ENCODE measurements around the gene CPTP.
A peak's percentile ranks its signal among the peaks of the same experiment; 100 is the strongest.

Gene CPTP

GRCh38 chr1:1336931-1337792 is 12.6 kb downstream of the CPTP start:
- DNase-seq = no peak

GRCh38 chr1:1337793-1338147 is 13.2 kb downstream of the CPTP start:
- peak; percentile 36 for DNase-seq

GRCh38 chr1:1338278-1338677 is 13.7 kb downstream of the CPTP start:
- DNase-seq = no peak

- DNase-seq = no peak
These were observed 15.6 kb downstream of the CPTP start for GRCh38 chr1:1340185-1340584.

- DNase-seq = no peak
These were observed 16.4 kb downstream of the CPTP start for GRCh38 chr1:1340791-1341548.

- no peak for DNase-seq
These were observed 17.0 kb downstream of the CPTP start for GRCh38 chr1:1341549-1342021.

- no peak for DNase-seq
These were observed 17.5 kb downstream of the CPTP start for GRCh38 chr1:1342061-1342562.

DNA sequence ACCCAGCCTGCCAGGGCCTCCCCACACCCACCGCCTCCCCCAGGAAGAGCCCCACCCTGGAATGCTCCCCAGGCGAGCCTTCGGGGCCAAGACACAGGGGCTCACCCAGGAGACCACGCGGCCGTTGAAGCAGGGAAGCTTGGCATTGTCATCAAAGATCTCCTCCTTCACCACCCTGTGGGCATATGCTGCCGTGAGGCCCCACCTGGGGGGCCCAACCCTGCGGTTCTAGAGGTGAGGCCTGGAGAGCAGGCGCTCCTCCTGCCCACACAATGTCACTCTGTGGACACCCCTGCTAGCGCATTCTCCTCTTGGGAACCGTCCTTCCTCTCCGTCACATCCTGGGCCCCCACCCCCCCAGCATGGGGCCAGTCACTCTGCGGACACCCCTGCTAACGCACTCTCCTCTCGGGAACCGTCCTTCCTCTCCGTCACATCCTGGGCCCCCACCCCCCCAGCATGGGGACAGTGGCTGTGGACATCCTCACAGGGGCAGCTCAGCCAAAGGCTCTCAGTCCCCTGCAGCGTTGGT is 18.0 kb downstream of the CPTP start:
- no peak for DNase-seq

- DNase-seq = no peak
These were observed 19.3 kb downstream of the CPTP start for GRCh38 chr1:1343811-1344421.

GRCh38 chr1:1344655-1345361 is 20.2 kb downstream of the CPTP start:
- peak; percentile 79 for DNase-seq

GRCh38 chr1:1345384-1345783 is 20.8 kb downstream of the CPTP start:
- DNase-seq = no peak

GRCh38 chr1:1345860-1346500 is 21.4 kb downstream of the CPTP start:
- no peak for DNase-seq

DNA sequence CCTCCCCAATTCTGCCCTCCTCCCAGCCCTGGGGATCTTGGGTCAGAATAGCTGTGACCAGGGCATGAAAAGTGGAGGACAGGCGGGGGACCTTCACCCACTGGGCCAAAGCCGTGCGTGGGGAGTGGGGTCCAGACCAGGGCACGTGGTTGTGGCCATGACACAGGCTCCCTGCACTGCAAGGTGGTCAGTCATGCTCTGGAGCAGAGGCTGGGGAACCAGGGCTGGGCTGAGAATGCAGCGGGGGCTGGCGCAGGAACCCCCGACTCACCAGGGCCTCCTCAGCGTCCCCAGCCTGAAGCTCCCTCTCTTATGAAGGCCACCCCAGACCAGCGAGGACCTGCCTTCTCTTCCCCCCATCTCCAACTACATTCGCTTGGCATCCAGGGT is 21.9 kb downstream of the CPTP start:
- DNase-seq = no peak

DNA sequence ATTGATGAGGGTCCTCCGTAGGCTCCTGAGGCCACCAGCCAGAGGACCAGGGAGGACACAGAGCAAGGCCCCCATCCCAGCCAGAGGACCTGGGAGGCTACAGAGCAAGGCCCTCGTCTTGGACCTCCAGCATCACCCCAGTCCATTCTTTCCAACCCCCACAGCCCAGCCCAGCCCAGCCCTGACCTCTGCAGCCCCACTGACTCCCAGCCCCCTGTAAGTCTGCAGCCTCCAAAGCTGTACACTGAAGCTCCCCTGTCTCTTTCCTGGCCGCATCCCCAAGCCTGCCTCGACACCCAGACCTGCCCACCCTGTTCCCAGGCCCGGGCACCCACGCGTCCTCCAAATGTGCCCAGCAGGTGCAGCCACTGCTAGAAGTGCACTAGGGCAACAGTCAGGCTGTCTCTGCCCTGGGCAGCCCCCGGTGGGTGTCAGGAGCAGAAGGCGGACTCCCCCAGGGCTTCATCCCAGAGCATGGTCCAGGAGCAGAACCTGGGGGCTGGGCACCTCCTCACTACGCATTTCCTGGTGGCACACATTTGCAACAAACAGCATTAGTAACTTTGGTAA is 22.5 kb downstream of the CPTP start:
- no peak for DNase-seq

DNA sequence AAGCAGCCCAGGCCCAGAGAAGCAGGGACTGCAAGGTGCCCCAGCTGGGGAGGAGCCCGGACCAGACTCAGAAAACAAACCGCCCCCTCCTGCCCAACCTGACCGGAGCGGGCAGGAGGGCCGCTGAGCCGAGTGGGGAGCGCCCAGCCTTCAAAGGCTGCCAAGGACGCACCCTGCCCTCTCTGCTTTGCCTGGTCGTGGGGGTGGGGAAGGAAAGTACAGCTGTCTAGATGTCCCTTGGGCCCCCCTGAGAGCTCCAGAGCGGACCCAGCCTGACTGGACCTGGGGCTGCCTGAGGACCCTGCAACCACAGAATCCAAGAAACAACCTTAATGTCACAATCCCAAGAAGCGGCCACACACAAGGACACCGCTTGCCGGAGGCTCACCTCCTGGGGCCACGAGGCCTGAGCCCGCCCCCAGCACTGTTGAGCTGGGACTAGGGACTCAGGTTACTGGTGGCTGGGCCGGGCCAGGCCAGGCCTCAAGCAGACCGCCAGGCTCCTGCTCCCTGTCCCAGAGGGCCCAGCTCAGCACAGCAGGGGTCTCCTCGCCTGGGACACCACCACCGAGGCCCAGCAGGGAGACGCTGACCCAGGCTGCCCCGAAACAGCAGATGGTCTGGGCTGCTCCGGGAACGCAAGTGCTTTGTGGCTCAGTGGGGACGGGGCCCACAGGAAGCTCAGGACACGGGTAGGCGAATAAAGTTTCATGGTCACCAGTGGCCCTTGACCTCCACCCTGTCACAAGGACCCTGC is 23.2 kb downstream of the CPTP start:
- DNase-seq = no peak

DNA sequence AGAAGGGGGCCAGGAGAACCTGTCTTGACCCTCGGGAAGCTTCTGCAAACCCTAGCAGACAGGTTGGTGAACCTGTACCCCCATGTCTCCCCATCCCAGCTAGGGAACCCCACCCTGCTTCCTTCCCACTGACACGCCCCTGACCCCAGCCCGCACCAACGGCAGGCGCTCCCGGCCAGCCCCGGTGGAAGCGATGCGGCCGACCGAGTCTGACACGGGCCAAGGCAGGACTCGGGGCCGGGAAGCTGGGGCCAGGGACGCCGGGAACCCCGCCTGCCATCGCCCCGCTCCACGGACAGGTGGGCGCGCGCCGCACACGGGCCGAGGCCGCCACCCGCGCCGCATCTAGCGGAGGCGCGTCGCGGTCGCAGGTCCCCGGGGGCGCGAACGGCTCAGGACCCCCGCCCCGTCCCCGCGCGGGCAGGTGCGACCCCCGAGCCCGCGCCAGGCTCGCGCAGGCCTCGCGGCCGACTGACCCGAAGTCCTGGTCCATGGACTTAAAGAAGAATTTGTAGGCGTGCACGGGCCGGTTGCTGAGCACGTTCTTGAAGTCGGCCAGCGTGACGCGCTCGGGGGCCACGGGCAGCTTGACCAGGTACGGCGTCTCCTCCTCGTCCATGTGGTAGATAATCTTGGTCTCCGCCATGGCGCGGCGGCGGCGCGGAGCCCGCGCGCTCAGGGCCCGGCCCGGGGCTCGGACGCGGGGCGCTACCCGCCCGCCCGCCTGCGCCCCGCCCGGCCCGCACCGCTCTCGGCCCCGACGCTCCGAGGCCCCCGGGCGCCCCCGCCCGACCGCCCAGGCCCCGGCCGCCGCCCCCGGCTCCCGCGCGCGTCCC is 24.0 kb downstream of the CPTP start:
- no peak for DNase-seq

- DNase-seq = peak; percentile 56
These were observed 24.8 kb downstream of the CPTP start, which contains the start of gene DVL1 for GRCh38 chr1:1349256-1350012. Gene DVL1, minus strand, starts transcription at chr1:1349418. Its CDS starts 353 bp downstream, at chr1:1349065.

GRCh38 chr1:1351511-1352427 is 27.2 kb downstream of the CPTP start:
- DNase-seq = no peak
